IMR-90 (cell line): ENCODE data around the gene CEP95. TPM values are rescaled to one million over a fixed set of nuclear protein-coding genes. Genes with fewer than 3 reads are reported as not detected.

Experiments
- ATAC-seq: fragments of 200-7000 bp; cut with Tn5 transposase; 2 replicates; pipeline ENCODE4 v1.9.1; 2020; ENCODE audit warnings: low read depth, mild to moderate bottlenecking, moderate library complexity
- BruUV-seq: library from RNA; stranded (reverse); fragments of 400-500 nt; replicated peaks from 2 replicates; lab custom pipeline; 2021; lab: Mats Ljungman, UMichigan
- CTCF ChIA-PET: fragments of 300-600 bp; formaldehyde crosslinking; extraction: SDS; loops from one replicate; lab custom pipeline; 2021; ENCODE audit warnings: antibody characterized with exemption; lab: Yijun Ruan, JAX
- POLR2A ChIA-PET: fragments of 300-600 bp; sonication (Branson Sonifier 250); formaldehyde crosslinking; loops from one replicate; lab custom pipeline; 2022; ENCODE audit warnings: antibody characterized with exemption; ENCODE audit not compliant: unreplicated experiment; lab: Charles Lee
- DNase-seq: peaks from one replicate; pipeline ENCODE4 v3.0.0; 2013
- H2AFZ ChIP-seq: replicated peaks from 2 replicates; pipeline ENCODE3; 2013; ENCODE audit warnings: low read length, mild to moderate bottlenecking; ENCODE audit not compliant: poor library complexity
- H2AK5ac ChIP-seq: 2 replicates; pipeline ENCODE4 v1.6.1; 2013; ENCODE audit warnings: low read depth, low read length, inconsistent platforms
- H2AK9ac ChIP-seq: replicated peaks from 2 replicates; pipeline ENCODE3; 2013; ENCODE audit warnings: mild to moderate bottlenecking, low read depth, low read length, moderate library complexity; ENCODE audit not compliant: poor library complexity
- H2BK120ac ChIP-seq: 2 replicates; pipeline ENCODE4 v1.6.1; 2013; ENCODE audit warnings: low read depth, low read length, inconsistent platforms
- H2BK15ac ChIP-seq: 3 replicates; pipeline ENCODE4 v1.6.1; 2013; ENCODE audit warnings: low read depth, low read length, inconsistent platforms
- H2BK20ac ChIP-seq: 2 replicates; pipeline ENCODE4 v1.6.1; 2013; ENCODE audit warnings: low read depth, mild to moderate bottlenecking, inconsistent platforms, low read length, moderate library complexity
- H2BK5ac ChIP-seq: 2 replicates; pipeline ENCODE4 v1.6.1; 2013; ENCODE audit warnings: mild to moderate bottlenecking, low read depth, low read length, inconsistent platforms; ENCODE audit not compliant: poor library complexity, severe bottlenecking
- H3K14ac ChIP-seq: replicated peaks from 2 replicates; pipeline ENCODE4 v1.6.1; 2013; ENCODE audit warnings: low read depth, low read length, inconsistent platforms
- H3K18ac ChIP-seq: 2 replicates; pipeline ENCODE4 v1.6.1; 2013; ENCODE audit warnings: low read depth, low read length, control low read depth
- H3K23ac ChIP-seq: 2 replicates; pipeline ENCODE4 v1.6.1; 2013; ENCODE audit warnings: low read depth, low read length, inconsistent platforms
- H3K27ac ChIP-seq: 2 replicates; pipeline ENCODE4 v1.5.1; 2013; ENCODE audit warnings: mild to moderate bottlenecking, control low read depth, low read length; ENCODE audit not compliant: insufficient read depth
- H3K27me3 ChIP-seq: 2 replicates; pipeline ENCODE4 v1.6.1; 2013; ENCODE audit warnings: low read length; ENCODE audit not compliant: control insufficient read depth, insufficient read depth
- H3K36me3 ChIP-seq: 2 replicates; pipeline ENCODE4 v1.6.1; 2013; ENCODE audit warnings: low read length, mixed read lengths; ENCODE audit not compliant: control insufficient read depth, insufficient read depth
- H3K4ac ChIP-seq: 2 replicates; pipeline ENCODE4 v1.6.1; 2013; ENCODE audit warnings: low read depth, low read length, inconsistent platforms
- H3K4me1 ChIP-seq: 2 replicates; pipeline ENCODE4 v1.6.1; 2013; ENCODE audit warnings: low read length, mixed read lengths; ENCODE audit not compliant: control insufficient read depth, insufficient read depth
- H3K4me2 ChIP-seq: 2 replicates; pipeline ENCODE4 v1.6.1; 2013; ENCODE audit warnings: low read depth, mild to moderate bottlenecking, control low read depth, low read length, moderate library complexity
- H3K4me3 ChIP-seq: 2 replicates; pipeline ENCODE4 v1.5.1; 2013; ENCODE audit warnings: low read depth, mild to moderate bottlenecking, control low read depth, low read length, moderate library complexity; ENCODE audit not compliant: insufficient read depth
- H3K56ac ChIP-seq: 2 replicates; pipeline ENCODE4 v1.6.1; 2013; ENCODE audit warnings: low read length, inconsistent platforms; ENCODE audit not compliant: insufficient read depth; ENCODE audit errors: extremely low read depth
- H3K79me1 ChIP-seq, 2 experiments: 2 replicates each; pipeline ENCODE4 v1.6.1; 2013; ENCODE audit warnings: low read length in 2 of 2, inconsistent platforms in 1 of 2, low read depth in 1 of 2
- H3K9ac ChIP-seq: 2 replicates; pipeline ENCODE4 v1.6.1; 2013; ENCODE audit warnings: low read depth, low read length, control low read depth
- H3K9me1 ChIP-seq: 2 replicates; pipeline ENCODE4 v1.6.1; 2013; ENCODE audit warnings: low read length, inconsistent platforms; ENCODE audit not compliant: insufficient read depth
- H3K9me3 ChIP-seq: 2 replicates; pipeline ENCODE4 v1.6.1; 2013; ENCODE audit warnings: low read length; ENCODE audit not compliant: control insufficient read depth, insufficient read depth
- H4K20me1 ChIP-seq: 2 replicates; pipeline ENCODE4 v1.6.1; 2013; ENCODE audit warnings: low read length, inconsistent platforms; ENCODE audit not compliant: insufficient read depth
- H4K5ac ChIP-seq: 2 replicates; pipeline ENCODE4 v1.6.1; 2013; ENCODE audit warnings: mild to moderate bottlenecking, low read depth, low read length, control low read depth
- H4K8ac ChIP-seq, 2 experiments: 2 replicates each; pipeline ENCODE4 v1.6.1; 2013; ENCODE audit warnings: low read depth in 2 of 2, low read length in 2 of 2, control low read depth in 1 of 2, inconsistent platforms in 1 of 2
- H4K91ac ChIP-seq: 2 replicates; pipeline ENCODE4 v1.6.1; 2013; ENCODE audit warnings: low read depth, low read length, inconsistent platforms; ENCODE audit not compliant: insufficient read depth
- CTCF ChIP-seq: conservative IDR thresholded peaks from 2 replicates; pipeline ENCODE4 v1.5.1; 2012; ENCODE audit warnings: mild to moderate bottlenecking, low read depth, low read length, improper control_type of control experiment
- MAFK ChIP-seq: IDR thresholded peaks from 2 replicates; pipeline ENCODE4 v1.6.1; 2012; ENCODE audit warnings: low read depth, low read length, improper control_type of control experiment
- MAZ ChIP-seq: IDR thresholded peaks from 2 replicates; pipeline ENCODE4 v1.6.1; 2012; ENCODE audit warnings: low read depth, mild to moderate bottlenecking, low read length, improper control_type of control experiment, moderate library complexity, borderline replicate concordance
- RAD21 ChIP-seq: IDR thresholded peaks from 2 replicates; pipeline ENCODE4 v1.6.1; 2012; ENCODE audit warnings: low read length, improper control_type of control experiment
- RCOR1 ChIP-seq: IDR thresholded peaks from 2 replicates; pipeline ENCODE4 v1.6.1; 2012; ENCODE audit warnings: mild to moderate bottlenecking, low read length, improper control_type of control experiment; ENCODE audit not compliant: insufficient replicate concordance
- SMC3 ChIP-seq: fragments of 150-350 bp; IDR thresholded peaks from 2 replicates; pipeline ENCODE4 v1.6.1; 2016; ENCODE audit warnings: low read depth, mild to moderate bottlenecking, antibody characterized with exemption, low read length, moderate library complexity
- WGBS, 2 experiments: methylation state at CpG; one replicate each; pipeline versions ENCODE4 v1.1.5 to v1.1.7; 2013; ENCODE audit warnings: missing lambda C conversion rate in 2 of 2; ENCODE audit not compliant: insufficient read length in 1 of 2; ENCODE audit errors: extremely low coverage in 2 of 2; 5-methylcytosine and 5-hydroxymethylcytosine counted together
- dilution Hi-C: fragments of 300-500 bp; cut with HindIII; formaldehyde crosslinking; loops from one replicate; pipeline ENCODE4 v1.14.3; 2018; ENCODE audit warnings: low sequenced_read_pairs; ENCODE audit not compliant: unreplicated experiment
- in situ Hi-C: fragments of 300-500 bp; cut with MboI; formaldehyde crosslinking; loops from 3 replicates; pipeline ENCODE4 v1.14.3; 2019; ENCODE audit warnings: low sequenced_read_pairs, inconsistent platforms, mixed read lengths
- intact Hi-C: fragments of 100-400 bp; cut with micrococcal nuclease; formaldehyde crosslinking; loops from 2 replicates; pipeline ENCODE4 v1.10.0; 2022
- polyA plus RNA-seq, 3 experiments: library from polyadenylated mRNA; depleted of rRNA; stranded (reverse); fragments of >200 nt; gene quantifications; 2 replicates each; pipeline ENCODE4 v1.2.3, GENCODE V29; 2012; ENCODE audit warnings: low replicate concordance in 1 of 3
- total RNA-seq: library from RNA; depleted of rRNA; stranded (reverse); fragments of >200 nt; gene quantifications from 2 replicates; pipeline ENCODE4 v1.2.3, GENCODE V29; 2012

CEP95 gene
- total and polyA plus RNA-seq, 2 of the 4 experiments (the other 2 are of a cell fraction) = 6.1 to 13.6 TPM

- no peak overlapping the region for H4K8ac ChIP-seq
- H4K20me1 ChIP-seq = no peaks in the 10 kb centered on the region
- no peaks in the 10 kb centered on the region for H3K9me1 ChIP-seq
- no peaks in the 10 kb centered on the region; the same call in 1 of the 2 replicates for H3K4me1 ChIP-seq
- H3K27ac ChIP-seq = no peak overlapping the region
- no peaks in the 10 kb centered on the region for H3K9me3 ChIP-seq
- no peak overlapping the region for H3K4me2 ChIP-seq
- H3K4ac ChIP-seq = no peak overlapping the region
- peaks cover 10% of the 10 kb centered on the region; the same call in 1 of the 2 replicates for H3K36me3 ChIP-seq
- H4K5ac ChIP-seq = no peak overlapping the region
- H3K56ac ChIP-seq = no peak overlapping the region
- no peak overlapping the region for H4K91ac ChIP-seq
- ATAC-seq (no peak), DNase-seq (no peak)
- no TSS peak for BruUV-seq
- no peak overlapping the region for H2BK15ac ChIP-seq
- H2AK5ac ChIP-seq = no peak overlapping the region
- no peak overlapping the region for H2BK5ac ChIP-seq
- no peak overlapping the region for H2AFZ ChIP-seq
- H3K14ac ChIP-seq = no peak overlapping the region
- dilution Hi-C loops = no loop called here
- no peak overlapping the region for H3K23ac ChIP-seq
- in situ Hi-C loops = no loop called here
- intact Hi-C loops = no loop called here
- 0 out of 4 replicates have a peak, but pooled peaks cover 0 to 3% of the 10 kb centered on the region in 2 experiments for H3K79me1 ChIP-seq
- no peak overlapping the region for H2BK20ac ChIP-seq
- ChIA-PET POLR2A (no interaction called here), CTCF (interaction anchor here (1.4 to 1.9 kb wide), 2 partner anchors 10 to 61 kb away, joined by 3 to 4 read pairs; no protein-coding TSS in a partner anchor)
- TF ChIP-seq MAZ (no peak), MAFK (no peak), SMC3 (no peak), CTCF (no peak), RAD21 (no peak), RCOR1 (no peak)
- H3K18ac ChIP-seq = no peak overlapping the region
- no peak overlapping the region for H2AK9ac ChIP-seq
- H3K27me3 ChIP-seq = no peaks in the 10 kb centered on the region
- H2BK120ac ChIP-seq = no peak overlapping the region
- WGBS, 2 experiments = 100% methylated on average over 1 of the region's 1 CpG; no CpG with 5 or more reads in 1 of the 2 experiments
- no peak overlapping the region for H3K9ac ChIP-seq
- H3K4me3 ChIP-seq = no peak overlapping the region
Observed at GRCh38 chr17:64480951-64481350, 25.8 kb upstream of the CEP95 start.
